A549 (cell line): Measurements from ENCODE around the gene ANO10. TPM values are rescaled to one million over a fixed set of nuclear protein-coding genes. Genes with fewer than 3 reads are reported as not detected.

Experiments used
- ATAC-seq, 2 experiments: fragments of 200-7000 bp in 1 of 2; fragments of >200 bp in 1 of 2; cut with Nextera tagmentation in 1 of 2; cut with Tn5 transposase in 1 of 2; 3 replicates each; pipeline versions ENCODE4 v1.8.0 to v1.9.1; 2018 to 2020; ENCODE audit warnings: mild to moderate bottlenecking in 1 of 2, moderate library complexity in 1 of 2
- CTCF ChIA-PET: fragments of 300-600 bp; sonication (Branson Sonifier 250); formaldehyde crosslinking; extraction: SDS; loops from one replicate; lab custom pipeline; 2021; ENCODE audit warnings: antibody characterized with exemption, inconsistent platforms; lab: Yijun Ruan, JAX
- POLR2A ChIA-PET: fragments of 350-600 bp; formaldehyde crosslinking; extraction: SDS; loops from one replicate; lab custom pipeline; 2021; ENCODE audit warnings: antibody characterized with exemption, inconsistent platforms; lab: Yijun Ruan, JAX
- DNase-seq, 2 experiments: peaks; one replicate each; pipeline versions ENCODE4 v3.0.0 to v3.0.0-alpha.2; 2011 to 2016; ENCODE audit warnings: low read depth in 1 of 2, low spot score in 1 of 2
- FAIRE-seq: peaks from 2 replicates; lab custom pipeline; 2011; peaks lifted over from hg19 to GRCh38; lab: Jason Lieb, UNC
- H3K27ac ChIP-seq, 2 experiments: fragments of >200 bp; sonication (Bioruptor Twin); formaldehyde crosslinking; 3 replicates each; pipeline ENCODE4 v1.5.1; 2016 to 2017
- H3K4me1 ChIP-seq: fragments of >200 bp; sonication (Bioruptor Twin); formaldehyde crosslinking; 3 replicates; pipeline ENCODE4 v1.6.1; 2016
- H3K4me2 ChIP-seq: fragments of >200 bp; sonication (Bioruptor Twin); formaldehyde crosslinking; 3 replicates; pipeline ENCODE4 v1.6.1; 2016
- H3K4me3 ChIP-seq: fragments of >200 bp; sonication (Bioruptor Twin); formaldehyde crosslinking; 3 replicates; pipeline ENCODE4 v1.5.1; 2016
- H3K9me3 ChIP-seq: fragments of >200 bp; sonication (Bioruptor Twin); formaldehyde crosslinking; 3 replicates; pipeline ENCODE4 v1.6.1; 2016
- BHLHE40 ChIP-seq: IDR thresholded peaks from 2 replicates; pipeline ENCODE4 v1.6.1; 2012; ENCODE audit warnings: low read depth, low read length, inconsistent platforms
- CBX2 ChIP-seq: fragments of 200-600 bp; sonication (generic); IDR thresholded peaks from 2 replicates; pipeline ENCODE4 v1.6.1; 2016; ENCODE audit warnings: low read depth, mild to moderate bottlenecking, borderline replicate concordance
- CBX8 ChIP-seq: fragments of 200-600 bp; sonication (generic); IDR thresholded peaks from 2 replicates; pipeline ENCODE4 v1.6.1; 2016
- CHD2 ChIP-seq: fragments of 150-350 bp; IDR thresholded peaks from 2 replicates; pipeline ENCODE4 v1.6.1; 2014; ENCODE audit warnings: low read length; ENCODE audit not compliant: partially characterized antibody
- EHF ChIP-seq: fragments of 250-450 bp; sonication (Bioruptor Pico); IDR thresholded peaks from 2 replicates; pipeline ENCODE4 v1.5.0; 2020; ENCODE audit warnings: mild to moderate bottlenecking
- FOSB ChIP-seq: fragments of 250-450 bp; sonication (Bioruptor Pico); IDR thresholded peaks from 2 replicates; pipeline ENCODE4 v1.5.0; 2020; ENCODE audit warnings: mild to moderate bottlenecking, moderate library complexity
- FOXS1 ChIP-seq: fragments of 250-450 bp; sonication (Bioruptor Pico); IDR thresholded peaks from 2 replicates; pipeline ENCODE4 v1.5.0; 2020; ENCODE audit warnings: mild to moderate bottlenecking, moderate library complexity
- HDAC2 ChIP-seq: fragments of 200-600 bp; sonication (generic); IDR thresholded peaks from 2 replicates; pipeline ENCODE4 v1.6.1; 2016
- HOXA7 ChIP-seq: fragments of 250-450 bp; sonication (Bioruptor Pico); IDR thresholded peaks from 2 replicates; pipeline ENCODE4 v1.5.0; 2020; ENCODE audit warnings: mild to moderate bottlenecking, moderate library complexity
- HOXB13 ChIP-seq: fragments of 250-450 bp; sonication (Bioruptor Pico); IDR thresholded peaks from 2 replicates; pipeline ENCODE4 v1.5.0; 2020; ENCODE audit warnings: low read depth, mild to moderate bottlenecking, moderate library complexity
- HOXB5 ChIP-seq: fragments of 250-450 bp; sonication (Bioruptor Pico); IDR thresholded peaks from 2 replicates; pipeline ENCODE4 v1.5.0; 2020; ENCODE audit warnings: mild to moderate bottlenecking, moderate library complexity
- JUN ChIP-seq, 2 experiments: fragments of >200 bp; sonication (Bioruptor Twin); formaldehyde crosslinking; IDR thresholded peaks; 2 replicates in 1 of 2; 3 replicates in 1 of 2; pipeline ENCODE4 v1.6.1; 2016 to 2017
- KDM1A ChIP-seq: fragments of 200-600 bp; sonication (generic); IDR thresholded peaks from 2 replicates; pipeline ENCODE4 v1.6.1; 2016; ENCODE audit warnings: low read depth, mild to moderate bottlenecking
- KDM5A ChIP-seq: fragments of 200-600 bp; sonication (generic); IDR thresholded peaks from 2 replicates; pipeline ENCODE4 v1.6.1; 2016; ENCODE audit warnings: antibody characterized with exemption, mild to moderate bottlenecking
- MAFK ChIP-seq: fragments of 450-650 bp; IDR thresholded peaks from 2 replicates; pipeline ENCODE4 v1.6.1; 2014; ENCODE audit not compliant: partially characterized antibody
- PHF8 ChIP-seq: fragments of 200-600 bp; sonication (generic); IDR thresholded peaks from 2 replicates; pipeline ENCODE4 v1.6.1; 2016; ENCODE audit warnings: low read depth, mild to moderate bottlenecking, antibody characterized with exemption, moderate library complexity, borderline replicate concordance
- POLR2AphosphoS2 ChIP-seq: conservative IDR thresholded peaks from 2 replicates; pipeline ENCODE4 v1.6.1; 2012; ENCODE audit warnings: low read length, improper control_type of control experiment, inconsistent platforms
- RARB ChIP-seq: fragments of 250-450 bp; sonication (Bioruptor Pico); IDR thresholded peaks from 2 replicates; pipeline ENCODE4 v1.8.0; 2021; ENCODE audit warnings: mild to moderate bottlenecking, moderate library complexity
- RFX5 ChIP-seq: fragments of 450-650 bp; IDR thresholded peaks from 2 replicates; pipeline ENCODE4 v1.7.1; 2014; ENCODE audit warnings: antibody characterized with exemption, mild to moderate bottlenecking, moderate library complexity
- SMC3 ChIP-seq: fragments of >200 bp; sonication (Bioruptor Twin); formaldehyde crosslinking; IDR thresholded peaks from 3 replicates; pipeline ENCODE4 v1.6.1; 2018; ENCODE audit warnings: inconsistent platforms
- TFCP2L1 ChIP-seq: fragments of 250-450 bp; sonication (Bioruptor Pico); IDR thresholded peaks from 2 replicates; pipeline ENCODE4 v1.5.0; 2021; ENCODE audit warnings: mild to moderate bottlenecking
- ZC3H11A ChIP-seq: fragments of 450-650 bp; IDR thresholded peaks from 2 replicates; pipeline ENCODE4 v1.6.1; 2014; ENCODE audit warnings: antibody characterized with exemption, mild to moderate bottlenecking
- WGBS: methylation state at CpG from one replicate; pipeline ENCODE4 v1.1.6; 2017; ENCODE audit errors: missing lambda C conversion rate; 5-methylcytosine and 5-hydroxymethylcytosine counted together
- polyA plus RNA-seq, 4 experiments: library from polyadenylated mRNA; depleted of rRNA in 3 of 4; stranded (reverse); fragments of >200 nt; fragmentation: RNase III in 1 of 4; extraction: RNeasy Plus Mini Kit Qiagen cat#74134 plus additional on column Dnase treatment in 1 of 4; gene quantifications; 2 replicates in 3 of 4; 3 replicates in 1 of 4; pipeline ENCODE4 v1.2.3, GENCODE V29; 2011 to 2017
- TF ChIP-seq, protein P1 (sequence below): fragments of 150-350 bp; IDR thresholded peaks from 2 replicates; pipeline ENCODE4 v1.6.1; 2014; ENCODE audit warnings: low read depth, mild to moderate bottlenecking, low read length
- TF ChIP-seq, protein P2 (sequence below): fragments of 200-600 bp; sonication (generic); IDR thresholded peaks from 2 replicates; pipeline ENCODE4 v1.6.1; 2016; ENCODE audit warnings: antibody characterized with exemption, mild to moderate bottlenecking, moderate library complexity
- TF ChIP-seq, protein P3 (sequence below): fragments of >200 bp; sonication (Bioruptor Twin); formaldehyde crosslinking; IDR thresholded peaks from 2 replicates; pipeline ENCODE4 v1.6.1; 2016
- TF ChIP-seq, protein P4 (sequence below): fragments of 450-650 bp; IDR thresholded peaks from 2 replicates; pipeline ENCODE4 v1.6.1; 2014; ENCODE audit warnings: antibody characterized with exemption
- TF ChIP-seq, protein P5 (sequence below): IDR thresholded peaks from 2 replicates; pipeline ENCODE4 v1.6.1; 2012

Gene ANO10
- polyA plus RNA-seq, 2 of the 4 experiments (the other 2 are of a cell fraction) = 20.0 to 22.8 TPM

DNA sequence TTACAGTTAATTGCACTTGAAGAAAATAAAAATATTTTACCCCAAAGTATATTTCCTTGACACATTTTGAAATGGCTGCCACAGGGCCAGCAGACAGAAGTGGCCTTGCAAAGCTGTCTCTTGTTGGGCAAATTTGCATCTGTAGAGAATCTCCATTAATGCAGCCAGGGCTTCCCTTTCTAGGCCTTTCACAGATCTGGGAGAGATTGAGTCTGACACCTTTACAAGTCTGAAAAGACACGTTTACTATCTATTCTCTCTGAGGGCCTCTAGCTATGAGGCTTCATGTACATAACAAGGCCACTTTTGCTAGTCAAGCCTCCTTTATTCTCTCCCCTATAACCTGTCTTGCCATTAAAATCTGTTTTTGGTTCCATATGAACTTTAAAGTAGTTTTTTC, 135.9 kb downstream of the ANO10 start (continued):
- TF ChIP-seq MAFK = no peak

DNA sequence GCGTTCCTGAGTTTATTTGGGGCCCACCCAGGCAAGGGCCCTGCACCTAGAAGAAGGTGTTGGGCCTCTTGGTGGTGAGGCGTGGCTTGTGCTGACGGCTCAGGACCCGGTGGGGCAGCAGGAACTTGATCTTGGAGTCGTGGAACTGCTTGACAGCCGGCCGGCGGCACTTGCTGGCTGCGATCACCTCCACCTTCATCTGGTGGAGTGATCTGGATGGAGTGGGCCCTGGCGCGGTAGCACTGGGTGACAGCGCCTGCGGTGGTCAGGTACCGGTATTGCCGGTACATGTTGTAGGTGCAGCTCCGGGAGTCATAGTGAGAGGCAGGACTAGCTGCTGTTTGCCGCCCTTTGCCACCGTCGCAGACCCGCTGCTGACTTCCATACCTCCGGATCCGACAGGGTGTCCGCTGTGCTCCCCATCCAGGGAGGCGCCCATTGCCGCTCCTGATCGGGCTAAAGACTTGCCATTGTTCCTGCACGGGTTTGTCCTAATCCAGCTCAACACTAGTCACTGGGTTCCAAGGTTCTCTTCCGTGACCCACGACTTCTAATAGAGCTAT, 136.8 kb downstream of the ANO10 start:
- 93% methylated on average over 22 of the region's 29 CpGs for WGBS
- Histone ChIP-seq H3K9me3 (no peaks in the 10 kb centered on the region), H3K4me2 (no peak overlapping the region), H3K4me1 (no peaks in the 10 kb centered on the region), H3K4me3 (no peak overlapping the region), H3K27ac (no peak overlapping the region)
- ChIA-PET CTCF (no interaction called here), POLR2A (no interaction called here)
- TF ChIP-seq POLR2AphosphoS2 (no peak), HOXA7 (CRISPR knock-in tag) (no peak), FOSB (CRISPR knock-in tag) (no peak), HOXB5 (CRISPR knock-in tag) (no peak), FOXS1 (CRISPR knock-in tag) (no peak), ZC3H11A (no peak), RFX5 (no peak)
- TF ChIP-seq, protein P1, sequence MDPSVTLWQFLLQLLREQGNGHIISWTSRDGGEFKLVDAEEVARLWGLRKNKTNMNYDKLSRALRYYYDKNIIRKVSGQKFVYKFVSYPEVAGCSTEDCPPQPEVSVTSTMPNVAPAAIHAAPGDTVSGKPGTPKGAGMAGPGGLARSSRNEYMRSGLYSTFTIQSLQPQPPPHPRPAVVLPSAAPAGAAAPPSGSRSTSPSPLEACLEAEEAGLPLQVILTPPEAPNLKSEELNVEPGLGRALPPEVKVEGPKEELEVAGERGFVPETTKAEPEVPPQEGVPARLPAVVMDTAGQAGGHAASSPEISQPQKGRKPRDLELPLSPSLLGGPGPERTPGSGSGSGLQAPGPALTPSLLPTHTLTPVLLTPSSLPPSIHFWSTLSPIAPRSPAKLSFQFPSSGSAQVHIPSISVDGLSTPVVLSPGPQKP = no peak
- TF ChIP-seq, protein P2, sequence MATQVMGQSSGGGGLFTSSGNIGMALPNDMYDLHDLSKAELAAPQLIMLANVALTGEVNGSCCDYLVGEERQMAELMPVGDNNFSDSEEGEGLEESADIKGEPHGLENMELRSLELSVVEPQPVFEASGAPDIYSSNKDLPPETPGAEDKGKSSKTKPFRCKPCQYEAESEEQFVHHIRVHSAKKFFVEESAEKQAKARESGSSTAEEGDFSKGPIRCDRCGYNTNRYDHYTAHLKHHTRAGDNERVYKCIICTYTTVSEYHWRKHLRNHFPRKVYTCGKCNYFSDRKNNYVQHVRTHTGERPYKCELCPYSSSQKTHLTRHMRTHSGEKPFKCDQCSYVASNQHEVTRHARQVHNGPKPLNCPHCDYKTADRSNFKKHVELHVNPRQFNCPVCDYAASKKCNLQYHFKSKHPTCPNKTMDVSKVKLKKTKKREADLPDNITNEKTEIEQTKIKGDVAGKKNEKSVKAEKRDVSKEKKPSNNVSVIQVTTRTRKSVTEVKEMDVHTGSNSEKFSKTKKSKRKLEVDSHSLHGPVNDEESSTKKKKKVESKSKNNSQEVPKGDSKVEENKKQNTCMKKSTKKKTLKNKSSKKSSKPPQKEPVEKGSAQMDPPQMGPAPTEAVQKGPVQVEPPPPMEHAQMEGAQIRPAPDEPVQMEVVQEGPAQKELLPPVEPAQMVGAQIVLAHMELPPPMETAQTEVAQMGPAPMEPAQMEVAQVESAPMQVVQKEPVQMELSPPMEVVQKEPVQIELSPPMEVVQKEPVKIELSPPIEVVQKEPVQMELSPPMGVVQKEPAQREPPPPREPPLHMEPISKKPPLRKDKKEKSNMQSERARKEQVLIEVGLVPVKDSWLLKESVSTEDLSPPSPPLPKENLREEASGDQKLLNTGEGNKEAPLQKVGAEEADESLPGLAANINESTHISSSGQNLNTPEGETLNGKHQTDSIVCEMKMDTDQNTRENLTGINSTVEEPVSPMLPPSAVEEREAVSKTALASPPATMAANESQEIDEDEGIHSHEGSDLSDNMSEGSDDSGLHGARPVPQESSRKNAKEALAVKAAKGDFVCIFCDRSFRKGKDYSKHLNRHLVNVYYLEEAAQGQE = no peak
- peak in 1 of 2 experiments; percentile 1 for DNase-seq
- no peak for ATAC-seq
- FAIRE-seq = no peak

DNA sequence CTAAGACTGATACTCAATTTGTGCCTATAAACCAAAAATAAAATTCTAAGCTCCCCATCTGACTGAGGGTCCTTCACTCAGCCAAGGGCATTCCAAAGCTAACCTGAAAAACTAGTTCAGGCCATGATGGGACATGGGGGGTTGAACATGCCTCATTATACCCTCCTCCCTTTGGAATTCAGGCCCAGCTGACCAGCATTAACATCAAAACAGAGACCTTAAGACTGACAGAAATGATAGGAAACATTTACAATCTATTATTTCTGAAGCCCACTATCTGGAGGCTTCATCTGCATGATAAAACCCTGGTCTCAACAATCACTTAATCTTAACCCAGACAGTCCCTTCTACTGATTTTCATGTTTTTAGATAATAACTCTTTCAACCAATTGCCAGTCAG, 140.4 kb downstream of the ANO10 start:
- POLR2A ChIA-PET = no interaction called here
- FAIRE-seq (no peak), ATAC-seq (no peak), DNase-seq (no peak)
- Histone ChIP-seq H3K4me2 (no peak overlapping the region), H3K4me1 (no peaks in the 10 kb centered on the region), H3K4me3 (no peak overlapping the region), H3K9me3 (no peaks in the 10 kb centered on the region), H3K27ac (no peak overlapping the region)
- CTCF ChIA-PET = interaction anchor here (1.4 kb wide), 1 partner anchor 519 kb away, joined by 3 read pairs; no protein-coding TSS in a partner anchor
- TF ChIP-seq, protein P3, sequence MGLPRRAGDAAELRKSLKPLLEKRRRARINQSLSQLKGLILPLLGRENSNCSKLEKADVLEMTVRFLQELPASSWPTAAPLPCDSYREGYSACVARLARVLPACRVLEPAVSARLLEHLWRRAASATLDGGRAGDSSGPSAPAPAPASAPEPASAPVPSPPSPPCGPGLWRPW = no peak
- no peak for TF ChIP-seq PHF8
- TF ChIP-seq KDM5A = no peak
- TF ChIP-seq JUN (IDR thresholded peaks at IDR 0.05) = no peak
- TF ChIP-seq, protein P4, sequence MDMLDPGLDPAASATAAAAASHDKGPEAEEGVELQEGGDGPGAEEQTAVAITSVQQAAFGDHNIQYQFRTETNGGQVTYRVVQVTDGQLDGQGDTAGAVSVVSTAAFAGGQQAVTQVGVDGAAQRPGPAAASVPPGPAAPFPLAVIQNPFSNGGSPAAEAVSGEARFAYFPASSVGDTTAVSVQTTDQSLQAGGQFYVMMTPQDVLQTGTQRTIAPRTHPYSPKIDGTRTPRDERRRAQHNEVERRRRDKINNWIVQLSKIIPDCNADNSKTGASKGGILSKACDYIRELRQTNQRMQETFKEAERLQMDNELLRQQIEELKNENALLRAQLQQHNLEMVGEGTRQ = no peak
- TF ChIP-seq, protein P5, sequence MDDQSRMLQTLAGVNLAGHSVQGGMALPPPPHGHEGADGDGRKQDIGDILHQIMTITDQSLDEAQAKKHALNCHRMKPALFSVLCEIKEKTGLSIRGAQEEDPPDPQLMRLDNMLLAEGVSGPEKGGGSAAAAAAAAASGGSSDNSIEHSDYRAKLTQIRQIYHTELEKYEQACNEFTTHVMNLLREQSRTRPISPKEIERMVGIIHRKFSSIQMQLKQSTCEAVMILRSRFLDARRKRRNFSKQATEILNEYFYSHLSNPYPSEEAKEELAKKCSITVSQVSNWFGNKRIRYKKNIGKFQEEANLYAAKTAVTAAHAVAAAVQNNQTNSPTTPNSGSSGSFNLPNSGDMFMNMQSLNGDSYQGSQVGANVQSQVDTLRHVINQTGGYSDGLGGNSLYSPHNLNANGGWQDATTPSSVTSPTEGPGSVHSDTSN = no peak
- TF ChIP-seq RARB (CRISPR knock-in tag) = no peak
- no peak for TF ChIP-seq HOXB13 (CRISPR knock-in tag)
- TF ChIP-seq BHLHE40 = no peak
- TF ChIP-seq KDM1A = no peak
- no peak for TF ChIP-seq EHF (CRISPR knock-in tag)
- TF ChIP-seq TFCP2L1 (CRISPR knock-in tag) = no peak
- no peak for TF ChIP-seq CBX2
- no peak for TF ChIP-seq SMC3
- TF ChIP-seq HDAC2 = no peak
- no peak for TF ChIP-seq CBX8
- TF ChIP-seq CHD2 = no peak
- TF ChIP-seq, protein P2 = no peak
